ENCODE results near the gene GABRG3.

GRCh38 chr15:27017168-27017809 is 46.3 kb downstream of the GABRG3 start:
- TF ChIP-seq, protein P1, sequence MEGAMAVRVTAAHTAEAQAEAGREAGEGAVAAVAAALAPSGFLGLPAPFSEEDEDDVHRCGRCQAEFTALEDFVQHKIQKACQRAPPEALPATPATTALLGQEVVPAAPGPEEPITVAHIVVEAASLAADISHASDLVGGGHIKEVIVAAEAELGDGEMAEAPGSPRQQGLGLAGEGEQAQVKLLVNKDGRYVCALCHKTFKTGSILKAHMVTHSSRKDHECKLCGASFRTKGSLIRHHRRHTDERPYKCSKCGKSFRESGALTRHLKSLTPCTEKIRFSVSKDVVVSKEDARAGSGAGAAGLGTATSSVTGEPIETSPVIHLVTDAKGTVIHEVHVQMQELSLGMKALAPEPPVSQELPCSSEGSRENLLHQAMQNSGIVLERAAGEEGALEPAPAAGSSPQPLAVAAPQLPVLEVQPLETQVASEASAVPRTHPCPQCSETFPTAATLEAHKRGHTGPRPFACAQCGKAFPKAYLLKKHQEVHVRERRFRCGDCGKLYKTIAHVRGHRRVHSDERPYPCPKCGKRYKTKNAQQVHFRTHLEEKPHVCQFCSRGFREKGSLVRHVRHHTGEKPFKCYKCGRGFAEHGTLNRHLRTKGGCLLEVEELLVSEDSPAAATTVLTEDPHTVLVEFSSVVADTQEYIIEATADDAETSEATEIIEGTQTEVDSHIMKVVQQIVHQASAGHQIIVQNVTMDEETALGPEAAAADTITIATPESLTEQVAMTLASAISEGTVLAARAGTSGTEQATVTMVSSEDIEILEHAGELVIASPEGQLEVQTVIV (IDR thresholded peaks at IDR 0.05; ENCODE audit: borderline replicate concordance, partially characterized antibody) = no peak
- TF ChIP-seq CEBPB (IDR thresholded peaks at IDR 0.05; ENCODE audit: borderline replicate concordance in 1 of 2, low read depth in 2 of 2, low read length in 2 of 2) (no peak), ZSCAN29 (IDR thresholded peaks at IDR 0.05) (no peak), REST (IDR thresholded peaks at IDR 0.05; ENCODE audit: low read depth, low read length) (no peak), YY1 (IDR thresholded peaks at IDR 0.05; ENCODE audit: low read depth, low read length) (no peak), ZNF274 (IDR thresholded peaks at IDR 0.05; ENCODE audit: insufficient read depth, insufficient read length) (no peak), RAD21 (IDR thresholded peaks at IDR 0.05; ENCODE audit: insufficient read depth, low read depth, low read length) (peak; percentile 27; the same call in 1 of the 2 replicates), POLR2A (IDR thresholded peaks at IDR 0.05; ENCODE audit: low read depth, low read length) (no peak)
- TF ChIP-seq, protein P2, sequence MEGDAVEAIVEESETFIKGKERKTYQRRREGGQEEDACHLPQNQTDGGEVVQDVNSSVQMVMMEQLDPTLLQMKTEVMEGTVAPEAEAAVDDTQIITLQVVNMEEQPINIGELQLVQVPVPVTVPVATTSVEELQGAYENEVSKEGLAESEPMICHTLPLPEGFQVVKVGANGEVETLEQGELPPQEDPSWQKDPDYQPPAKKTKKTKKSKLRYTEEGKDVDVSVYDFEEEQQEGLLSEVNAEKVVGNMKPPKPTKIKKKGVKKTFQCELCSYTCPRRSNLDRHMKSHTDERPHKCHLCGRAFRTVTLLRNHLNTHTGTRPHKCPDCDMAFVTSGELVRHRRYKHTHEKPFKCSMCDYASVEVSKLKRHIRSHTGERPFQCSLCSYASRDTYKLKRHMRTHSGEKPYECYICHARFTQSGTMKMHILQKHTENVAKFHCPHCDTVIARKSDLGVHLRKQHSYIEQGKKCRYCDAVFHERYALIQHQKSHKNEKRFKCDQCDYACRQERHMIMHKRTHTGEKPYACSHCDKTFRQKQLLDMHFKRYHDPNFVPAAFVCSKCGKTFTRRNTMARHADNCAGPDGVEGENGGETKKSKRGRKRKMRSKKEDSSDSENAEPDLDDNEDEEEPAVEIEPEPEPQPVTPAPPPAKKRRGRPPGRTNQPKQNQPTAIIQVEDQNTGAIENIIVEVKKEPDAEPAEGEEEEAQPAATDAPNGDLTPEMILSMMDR (IDR thresholded peaks at IDR 0.05 in 2 of 3, conservative IDR thresholded peaks at IDR 0.05 in 1 of 3; ENCODE audit: control insufficient read depth in 2 of 3, extremely low read depth in 1 of 3, insufficient read depth in 1 of 3, low read depth in 3 of 3, low read length in 3 of 3) = peak; percentile 39 to 50 (median 40); a peak in 5 of 6 replicates
- TF ChIP-seq, protein P3, sequence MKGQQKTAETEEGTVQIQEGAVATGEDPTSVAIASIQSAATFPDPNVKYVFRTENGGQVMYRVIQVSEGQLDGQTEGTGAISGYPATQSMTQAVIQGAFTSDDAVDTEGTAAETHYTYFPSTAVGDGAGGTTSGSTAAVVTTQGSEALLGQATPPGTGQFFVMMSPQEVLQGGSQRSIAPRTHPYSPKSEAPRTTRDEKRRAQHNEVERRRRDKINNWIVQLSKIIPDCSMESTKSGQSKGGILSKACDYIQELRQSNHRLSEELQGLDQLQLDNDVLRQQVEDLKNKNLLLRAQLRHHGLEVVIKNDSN (IDR thresholded peaks at IDR 0.05; ENCODE audit: borderline replicate concordance, extremely low read length, insufficient read depth, low read depth, low read length) = no peak
- TF ChIP-seq, protein P4, sequence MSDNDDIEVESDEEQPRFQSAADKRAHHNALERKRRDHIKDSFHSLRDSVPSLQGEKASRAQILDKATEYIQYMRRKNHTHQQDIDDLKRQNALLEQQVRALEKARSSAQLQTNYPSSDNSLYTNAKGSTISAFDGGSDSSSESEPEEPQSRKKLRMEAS (IDR thresholded peaks at IDR 0.05; ENCODE audit: low read depth, low read length) = no peak
